CD4-positive, alpha-beta T cell treated with Interleukin-10 for 1 hour (primary cell): Measurements from ENCODE around the gene TDP1.
"Not testable (repeated sequence)": the region's sequence is repeated elsewhere in the genome, so short reads cannot be mapped to it uniquely, and the experiment has no call there.

Experiments used
- DNase-seq: peaks from one replicate; pipeline ENCODE4 v3.0.0-alpha.2; 2020

The TDP1 gene

DNA sequence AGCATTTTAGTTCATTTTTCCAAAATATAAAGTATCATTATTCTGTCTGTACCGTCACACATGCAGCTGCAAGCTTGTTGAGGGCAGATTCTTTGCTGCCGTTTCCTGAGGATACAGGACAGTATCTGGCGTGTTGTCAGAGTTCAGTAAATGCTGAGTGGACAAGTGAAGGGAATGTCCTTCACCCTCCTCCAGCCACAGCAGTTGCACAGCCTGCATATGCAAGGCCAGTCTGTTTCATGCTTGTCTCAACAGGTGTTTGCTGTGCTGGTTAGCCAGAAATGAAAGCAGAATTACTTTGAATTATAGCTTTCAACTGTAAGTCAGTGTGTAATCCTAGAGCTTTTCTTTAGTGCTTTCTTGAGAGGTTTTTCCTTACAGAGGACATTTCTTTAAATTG is 36.5 kb downstream of the TDP1 start:
- no peak for DNase-seq

DNA sequence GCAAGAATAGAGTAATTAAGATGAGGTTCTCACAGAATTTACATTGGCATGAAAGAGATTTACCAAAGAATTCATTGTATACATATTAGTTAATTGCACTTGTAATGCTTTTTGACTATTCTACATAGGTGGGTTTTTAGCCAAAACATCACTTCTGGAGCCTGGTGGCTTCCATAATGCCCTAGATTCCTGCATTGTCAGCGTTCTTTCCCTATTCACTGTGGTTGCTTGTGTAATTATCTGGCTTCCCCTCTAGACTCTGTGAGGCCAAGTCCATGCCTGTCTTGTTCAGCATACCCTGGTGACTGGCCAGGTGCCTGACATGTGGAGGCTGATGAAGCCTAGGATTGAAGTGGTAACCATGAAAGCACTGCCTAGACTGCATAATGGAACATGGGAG is 41.2 kb downstream of the TDP1 start:
- DNase-seq: no peak

DNA sequence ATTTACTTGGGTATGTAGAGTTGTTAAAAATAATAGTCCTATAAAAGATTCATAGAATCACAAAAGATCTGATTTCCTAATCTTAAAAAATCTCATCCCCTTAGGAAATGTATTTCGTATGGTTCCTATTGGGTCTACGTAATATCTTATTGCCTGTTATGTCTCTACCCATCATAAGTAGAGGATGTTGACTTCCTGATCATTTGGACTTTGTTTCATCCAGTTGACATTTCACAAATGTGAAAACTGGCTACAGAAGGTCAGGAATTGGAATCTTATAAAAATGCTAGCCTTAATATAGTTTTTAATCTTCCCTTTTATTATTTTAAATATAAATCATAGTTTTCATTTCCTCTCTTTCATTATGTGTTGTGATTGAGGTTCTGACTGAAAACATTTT is 45.2 kb downstream of the TDP1 start:
- DNase-seq: no peak

DNA sequence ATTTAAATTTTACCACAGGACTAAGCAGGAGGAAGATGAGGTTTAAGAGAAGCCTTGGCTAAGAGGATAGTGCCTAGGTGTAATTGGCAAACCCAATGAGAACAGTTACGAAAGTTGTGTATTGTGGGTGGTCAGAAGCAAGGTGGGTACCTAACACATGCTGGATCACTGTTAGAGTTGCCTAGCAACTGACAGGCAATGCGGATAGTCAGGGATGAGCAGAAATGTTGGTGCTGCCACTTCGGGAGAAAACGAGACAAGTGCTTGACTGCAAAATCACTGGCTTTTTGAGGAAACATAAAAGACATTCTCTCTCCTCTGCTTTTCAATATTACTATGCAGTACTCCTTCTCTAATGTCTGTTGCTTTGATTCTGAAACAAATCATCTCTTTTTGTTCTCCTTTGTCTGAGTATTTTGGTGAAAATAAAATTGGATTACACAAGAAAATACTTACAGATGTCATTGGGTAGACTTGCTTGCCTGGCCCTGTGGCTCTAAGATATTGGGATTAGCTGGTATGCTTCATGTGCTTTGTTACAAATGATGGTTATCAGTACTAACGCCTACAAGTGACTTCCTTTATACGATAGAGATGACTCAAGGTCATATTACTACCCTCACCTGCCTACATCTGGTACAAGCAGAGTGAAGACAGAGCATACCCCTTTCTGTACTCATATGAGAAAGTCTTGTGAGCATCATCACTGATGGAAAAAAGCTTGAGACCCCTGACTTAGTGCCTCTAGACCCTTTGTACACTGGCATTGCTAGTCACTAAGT is 48.0 kb downstream of the TDP1 start:
- no peak for DNase-seq

DNA sequence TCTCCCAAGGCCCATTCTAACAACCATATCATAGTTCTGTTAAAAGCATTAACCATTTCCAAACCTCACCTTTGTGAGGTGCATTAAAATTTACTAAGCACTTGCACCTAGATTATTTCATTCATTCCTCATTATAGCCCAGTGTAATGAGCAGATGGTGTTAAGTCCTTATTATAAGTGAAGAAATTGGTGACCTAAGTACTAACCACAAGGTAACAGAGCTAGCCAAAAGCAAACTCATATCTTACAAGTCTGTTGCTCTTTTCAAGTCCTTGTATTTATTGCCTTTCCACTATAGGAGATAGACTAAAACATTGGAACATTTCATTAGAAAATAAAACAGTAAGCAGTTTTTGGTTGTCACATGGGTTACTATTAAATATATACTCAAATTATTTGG is 49.7 kb downstream of the TDP1 start:
- no peak for DNase-seq

DNA sequence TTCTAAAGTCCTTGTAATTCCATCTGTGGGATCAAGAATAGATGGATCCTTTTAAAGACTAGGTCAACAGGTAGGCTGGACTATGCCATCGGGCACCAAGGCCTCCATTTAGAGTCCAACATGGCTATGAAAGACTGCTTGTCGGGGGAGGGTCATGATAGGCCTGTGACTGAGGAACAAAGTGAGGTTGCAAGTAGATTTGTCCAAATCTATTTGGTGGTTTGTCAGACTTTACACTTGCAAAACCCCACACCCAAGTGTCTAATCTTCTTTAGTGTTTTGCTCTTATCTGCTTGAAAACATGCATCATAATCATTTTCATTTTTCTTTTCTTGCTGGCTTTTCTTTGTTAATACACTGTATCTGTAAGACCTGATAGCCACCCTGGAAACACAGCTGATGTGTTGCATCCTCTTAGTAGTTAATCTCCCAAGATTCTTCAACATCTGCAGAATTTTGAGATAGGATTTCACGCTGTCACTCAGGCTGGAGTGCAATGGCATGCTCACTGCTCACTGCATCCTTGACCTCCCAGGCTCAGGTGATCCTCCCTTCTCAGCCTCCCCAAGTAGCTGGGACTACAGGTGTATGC is 50.3 kb downstream of the TDP1 start:
- no peak for DNase-seq

DNA sequence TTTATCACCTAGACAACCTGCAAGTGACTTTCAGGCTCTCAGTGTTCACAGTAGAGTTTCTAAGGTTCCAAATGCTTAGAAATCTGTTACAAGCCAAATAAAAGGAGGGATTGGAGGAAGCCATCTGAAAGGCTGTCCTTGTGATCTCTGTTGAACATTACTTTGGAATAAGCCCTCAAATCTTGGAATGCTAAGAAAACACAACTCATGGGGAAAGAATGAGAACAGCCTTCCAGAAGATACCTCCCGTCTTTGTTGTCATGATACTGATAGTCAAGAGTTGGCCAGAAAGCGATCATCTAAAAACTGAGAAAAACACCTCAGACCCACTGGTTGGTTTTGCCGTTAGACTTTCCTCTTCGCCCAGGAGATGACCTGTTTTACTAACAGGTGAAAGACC is 61.6 kb downstream of the TDP1 start:
- no peak for DNase-seq

DNA sequence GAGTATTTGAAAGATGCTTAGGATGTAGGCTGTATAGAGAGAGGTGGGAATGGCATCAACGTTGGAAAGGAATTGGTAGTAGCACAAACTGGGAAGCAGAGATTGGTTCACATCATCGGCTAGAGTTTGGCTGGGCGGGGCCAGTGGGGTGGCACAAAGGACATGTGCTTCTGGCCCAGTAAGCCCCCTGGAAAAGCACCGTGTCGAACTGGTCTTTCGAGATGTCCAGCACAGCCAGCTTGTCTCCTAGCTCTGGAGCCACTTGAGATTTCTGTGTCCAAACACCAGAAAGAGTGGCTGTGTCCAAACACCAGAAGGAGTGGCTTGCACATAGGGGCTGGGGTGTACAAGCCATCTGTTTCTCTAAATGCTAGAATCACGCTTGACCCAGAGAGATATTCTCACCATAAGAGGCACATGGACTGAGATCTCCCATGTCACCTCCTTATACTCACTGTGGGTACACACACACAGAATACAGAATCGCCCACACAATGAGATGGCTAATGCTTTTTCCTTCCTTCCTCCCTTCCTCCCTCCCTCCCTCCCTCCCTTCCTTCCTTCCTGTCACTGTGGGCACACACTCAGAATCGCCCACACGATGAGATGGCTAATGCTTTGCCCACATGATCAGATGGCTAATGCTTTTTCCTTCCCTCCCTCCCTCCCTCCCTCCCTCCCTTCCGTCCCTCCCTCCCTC is 64.2 kb downstream of the TDP1 start:
- DNase-seq: no peak

DNA sequence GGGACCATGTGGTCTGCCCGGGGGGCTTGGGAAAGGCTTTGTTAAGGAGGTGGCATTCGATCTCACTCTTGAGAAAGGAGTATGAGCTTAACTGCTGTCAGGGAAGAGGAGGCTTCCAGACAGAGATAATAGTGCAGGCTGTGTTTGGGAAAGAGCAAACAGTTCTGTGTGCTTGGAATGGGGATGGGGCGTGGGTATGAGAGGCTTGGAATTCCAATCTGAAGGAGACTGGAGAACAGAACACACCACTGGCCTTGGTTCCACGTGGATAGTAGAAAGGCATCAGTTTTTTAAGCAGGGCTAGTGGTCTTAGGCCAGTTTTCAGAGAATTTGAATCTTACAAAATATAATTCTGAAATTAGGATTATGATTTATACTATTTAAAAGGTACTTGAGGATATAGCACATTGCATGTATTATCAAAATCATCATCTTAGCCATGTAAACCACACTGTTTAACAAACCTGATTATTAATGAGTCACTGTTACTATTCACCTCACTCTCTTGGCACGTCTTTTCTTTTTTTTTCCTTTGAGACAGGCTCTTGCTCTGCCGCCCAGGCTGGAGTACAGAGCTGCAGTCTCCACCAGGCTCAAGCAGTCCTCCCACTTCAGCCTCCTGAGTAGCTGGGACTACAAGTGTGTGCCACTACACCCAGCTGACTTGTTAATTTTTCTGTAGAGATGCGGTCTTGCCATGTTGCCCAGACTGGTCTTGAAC is 67.6 kb downstream of the TDP1 start:
- no peak for DNase-seq

DNA sequence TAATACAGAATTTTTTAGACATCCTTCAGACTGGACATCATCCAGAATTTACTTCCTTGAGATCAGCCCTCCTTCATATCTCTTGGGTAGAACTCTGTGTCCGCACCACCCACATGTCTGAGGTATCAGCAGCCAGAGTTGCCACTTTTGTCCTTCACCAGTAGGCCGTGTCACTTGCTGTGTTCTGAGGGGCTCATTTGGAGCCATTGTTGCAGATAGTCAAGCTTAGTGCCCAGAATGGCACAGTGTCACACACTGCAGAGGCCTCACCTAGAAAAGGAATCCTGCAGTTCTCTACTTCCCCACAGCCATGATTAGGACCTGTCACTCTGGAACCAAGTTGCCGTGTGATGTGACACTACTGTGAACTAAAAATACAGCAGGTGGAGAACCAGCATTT is 69.2 kb downstream of the TDP1 start:
- no peak for DNase-seq

DNA sequence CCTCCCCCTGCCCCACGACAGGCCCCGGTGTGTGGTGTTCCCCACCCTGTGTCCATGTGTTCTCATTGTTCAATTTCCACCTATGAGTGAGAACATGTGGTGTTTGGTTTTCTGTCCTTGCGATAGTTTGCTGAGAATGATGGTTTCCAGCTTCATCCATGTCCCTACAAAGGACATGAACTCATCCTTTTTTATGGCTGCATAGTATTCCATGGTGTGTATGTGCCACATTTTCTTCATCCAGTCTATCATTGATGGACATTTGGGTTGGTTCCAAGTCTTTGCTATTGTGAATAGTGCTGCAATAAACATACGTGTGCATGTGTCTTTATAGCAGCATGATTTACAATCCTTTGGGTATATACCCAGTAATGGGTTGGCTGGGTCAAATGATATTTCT is 70.9 kb downstream of the TDP1 start:
- not testable (repeated sequence) for DNase-seq

DNA sequence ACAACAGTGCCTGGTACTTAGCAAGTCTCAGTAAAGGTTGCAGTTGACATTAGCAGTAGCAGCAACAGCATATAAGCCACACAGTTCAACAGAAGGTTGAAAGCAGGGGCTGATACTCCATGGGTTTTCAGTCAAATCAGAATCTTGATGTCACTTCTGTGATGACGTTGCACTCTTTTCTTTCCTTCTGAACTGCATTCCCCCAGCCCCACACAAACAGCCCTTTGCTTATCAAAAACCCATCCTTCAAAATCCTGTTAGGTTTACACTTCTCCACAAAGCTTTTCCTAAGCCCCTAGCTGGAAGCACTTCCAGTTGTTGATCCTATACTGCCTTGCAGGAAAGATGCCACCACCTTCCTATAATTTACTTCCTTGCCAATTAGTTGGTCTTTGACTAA is 72.1 kb downstream of the TDP1 start:
- DNase-seq: no peak

DNA sequence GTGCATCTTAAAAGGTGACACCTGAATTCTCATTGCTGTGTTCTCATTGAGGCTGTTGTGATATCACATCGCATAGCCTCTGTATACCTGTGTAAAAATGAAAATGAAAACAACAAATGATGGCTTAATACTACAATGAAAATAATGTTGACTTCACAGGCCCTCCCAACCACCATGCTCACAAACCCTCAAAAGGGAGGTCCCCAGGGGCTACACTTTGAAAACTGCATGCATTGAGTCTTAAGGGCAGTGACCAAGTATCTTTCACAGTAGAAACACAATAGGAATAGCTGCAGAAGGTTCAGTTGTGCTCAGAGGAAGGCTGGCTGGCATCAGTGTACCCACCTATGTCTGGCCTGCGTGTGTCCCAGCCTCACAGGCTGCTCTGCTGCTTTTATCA is 78.4 kb downstream of the TDP1 start:
- no peak for DNase-seq

DNA sequence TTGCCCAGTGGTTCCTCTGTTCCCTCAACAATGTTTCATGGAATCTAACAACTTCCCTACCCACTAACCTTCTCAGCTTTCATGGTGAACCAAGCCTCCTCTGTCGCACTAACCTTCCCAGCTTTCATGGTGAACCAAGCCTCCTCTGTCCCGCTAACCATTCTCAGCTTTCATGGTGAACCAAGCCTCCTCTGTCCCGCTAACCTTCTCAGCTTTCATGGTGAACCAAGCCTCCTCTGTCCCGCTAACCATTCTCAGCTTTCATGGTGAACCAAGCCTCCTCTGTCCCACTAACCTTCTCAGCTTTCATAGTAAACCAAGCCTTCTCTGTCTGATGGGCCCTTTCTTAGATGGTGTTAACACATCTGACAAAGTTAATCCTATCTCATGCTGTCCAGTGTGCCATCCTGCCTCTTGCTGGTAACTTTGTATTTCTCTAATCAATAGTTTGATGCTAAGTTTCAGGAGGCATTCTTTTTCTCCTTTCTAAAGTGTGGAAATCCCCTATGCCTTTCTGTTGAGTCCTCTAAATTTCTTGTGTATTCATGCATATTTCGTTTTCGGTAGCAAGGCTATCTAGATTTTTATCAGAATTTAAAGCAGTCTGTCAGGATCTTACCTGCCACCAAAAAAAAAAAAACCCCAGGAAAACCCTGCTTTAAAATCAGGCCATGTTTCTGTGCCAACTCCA is 79.3 kb downstream of the TDP1 start:
- DNase-seq: no peak

DNA sequence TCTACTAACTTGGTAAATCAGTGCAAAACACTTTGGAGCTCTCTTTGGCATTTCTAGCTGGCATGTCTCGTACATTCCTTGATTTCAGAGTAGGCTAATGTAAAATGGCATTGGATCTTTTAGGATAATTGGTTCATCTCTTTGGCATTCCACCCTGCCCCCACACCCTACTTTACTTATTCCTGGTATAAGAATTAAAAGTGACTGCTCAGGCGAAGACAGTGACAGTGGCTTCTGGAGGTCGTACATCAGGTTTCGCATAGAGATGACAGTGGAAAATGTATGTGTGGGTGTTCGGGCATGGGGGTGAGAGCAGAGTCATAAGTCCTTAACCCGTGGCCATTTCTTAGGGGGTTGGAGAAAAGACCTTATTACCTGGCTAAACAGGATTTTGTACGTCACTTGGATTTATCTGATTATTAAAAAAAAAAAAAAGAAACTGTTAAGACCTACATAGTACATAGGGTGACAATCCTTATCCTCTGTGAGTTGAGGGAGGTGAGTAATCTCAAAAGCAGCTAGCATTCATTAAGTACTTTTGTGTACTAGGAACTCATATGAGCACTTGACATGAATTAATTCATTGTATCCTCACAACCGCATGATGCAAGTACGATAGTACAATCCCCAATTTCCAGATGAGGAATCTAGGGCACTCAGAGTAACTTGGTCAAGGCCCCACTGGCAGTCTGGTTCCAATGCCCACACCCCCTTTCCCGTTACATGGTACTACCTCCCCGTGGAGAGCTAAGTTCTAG is 83.7 kb downstream of the TDP1 start:
- DNase-seq: no peak

DNA sequence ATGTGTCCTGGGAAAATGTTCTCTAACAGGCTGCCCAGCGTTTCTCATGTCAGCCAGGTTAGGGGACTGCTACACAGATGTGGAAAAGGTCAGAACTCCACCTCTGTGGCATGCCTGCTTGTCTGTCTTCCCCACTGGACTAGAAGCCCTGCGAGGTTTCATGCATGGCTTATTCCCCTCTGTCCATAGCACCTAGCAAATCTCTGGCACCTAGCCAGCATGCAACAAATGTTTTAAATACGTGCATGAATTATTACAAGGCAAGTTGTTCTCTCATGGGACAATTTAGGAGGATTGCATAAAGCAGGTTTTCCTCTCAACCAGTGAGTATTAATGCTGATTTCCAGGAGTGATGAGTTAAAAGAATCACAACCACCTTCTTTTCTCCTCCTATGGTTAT is 84.7 kb downstream of the TDP1 start:
- no peak for DNase-seq

DNA sequence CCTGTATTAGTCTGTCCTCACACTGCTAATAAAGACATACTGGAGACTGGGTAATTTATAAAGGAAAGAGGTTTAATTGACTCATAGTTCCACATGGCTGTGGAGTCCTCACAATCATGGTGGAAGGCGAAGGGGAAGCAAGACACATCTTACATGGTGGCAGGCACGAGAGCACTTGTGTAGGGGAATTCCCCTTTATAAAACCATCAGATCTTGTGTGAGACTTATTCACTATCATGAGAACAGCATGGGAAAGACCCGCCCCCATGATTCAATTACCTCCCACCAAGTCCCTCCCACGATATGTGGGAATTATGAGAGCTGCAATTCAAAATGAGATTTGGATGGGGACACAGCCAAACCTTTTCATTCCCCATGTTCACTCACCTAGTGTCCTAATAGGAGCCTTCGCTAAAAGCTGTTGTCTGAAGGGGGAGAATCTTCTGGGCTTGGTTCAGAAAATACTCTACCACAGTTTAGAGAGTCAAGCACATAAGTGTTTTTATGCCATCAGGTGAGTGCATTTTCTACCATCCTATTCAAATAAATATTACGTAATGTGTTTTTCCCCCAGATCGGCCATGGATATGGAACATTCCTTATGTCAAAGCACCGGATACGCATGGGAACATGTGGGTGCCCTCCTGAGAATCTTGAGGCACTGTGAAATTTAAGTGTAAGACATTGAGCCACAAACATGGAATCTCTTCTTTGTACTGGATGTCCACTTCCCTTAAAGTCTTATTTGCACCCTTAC is 86.9 kb downstream of the TDP1 start:
- DNase-seq: no peak

DNA sequence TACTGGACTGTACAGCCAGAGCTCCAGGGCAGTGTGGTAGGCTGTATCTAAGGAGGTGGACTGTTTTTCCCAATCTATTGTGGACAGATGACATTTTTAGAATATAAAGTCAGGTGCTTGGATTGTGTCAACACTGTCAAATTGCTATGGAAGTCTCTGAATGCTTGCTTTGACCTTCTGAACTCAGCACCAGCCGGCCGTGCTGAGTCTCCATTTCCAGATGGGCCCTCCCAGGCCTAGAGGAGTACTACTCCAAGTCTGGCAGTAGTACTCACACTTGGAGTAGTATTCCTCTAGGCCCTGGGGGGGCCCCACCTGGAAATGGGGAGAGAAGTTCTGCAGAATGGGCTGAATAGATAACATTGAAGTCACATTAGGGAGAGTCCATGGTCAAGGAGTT is 89.9 kb downstream of the TDP1 start:
- DNase-seq: no peak

DNA sequence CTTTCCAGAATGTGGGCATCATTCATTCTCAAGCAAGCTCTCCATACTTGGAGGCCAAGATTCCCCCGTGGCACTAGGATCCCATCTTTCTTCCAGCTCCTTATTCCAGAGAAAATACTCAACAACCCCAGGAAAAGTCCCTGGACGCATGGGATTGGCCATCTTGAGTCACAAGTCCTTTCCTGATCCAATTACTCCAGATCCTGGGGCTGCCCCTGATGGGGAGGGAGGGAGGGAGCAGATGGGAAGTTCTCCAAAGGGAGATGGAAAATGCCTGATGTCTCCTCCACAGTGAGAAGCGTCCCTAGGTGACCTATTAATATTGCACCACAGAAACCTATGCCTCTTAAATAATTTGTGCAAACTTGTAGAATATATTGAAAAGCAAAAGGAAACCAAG is 93.7 kb downstream of the TDP1 start:
- no peak for DNase-seq

DNA sequence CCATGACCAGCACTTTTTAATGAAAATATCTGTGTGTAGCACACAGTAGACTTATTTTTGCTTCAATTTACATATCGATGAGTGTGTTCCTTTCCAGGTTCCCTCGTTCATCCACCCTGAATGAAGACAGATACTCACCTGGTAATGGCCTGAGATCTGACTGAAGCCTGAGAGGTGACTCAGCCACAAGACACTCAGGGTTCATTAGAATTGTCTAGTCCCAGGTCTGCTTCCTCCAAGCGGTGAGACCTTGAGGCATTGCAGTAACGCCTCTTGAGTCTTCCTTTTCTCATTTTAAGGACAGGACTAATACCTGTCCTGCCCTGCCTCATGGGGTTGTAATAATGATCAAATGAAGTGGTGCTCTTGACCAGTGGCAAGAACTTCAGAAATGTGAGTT is 94.5 kb downstream of the TDP1 start:
- no peak for DNase-seq

DNA sequence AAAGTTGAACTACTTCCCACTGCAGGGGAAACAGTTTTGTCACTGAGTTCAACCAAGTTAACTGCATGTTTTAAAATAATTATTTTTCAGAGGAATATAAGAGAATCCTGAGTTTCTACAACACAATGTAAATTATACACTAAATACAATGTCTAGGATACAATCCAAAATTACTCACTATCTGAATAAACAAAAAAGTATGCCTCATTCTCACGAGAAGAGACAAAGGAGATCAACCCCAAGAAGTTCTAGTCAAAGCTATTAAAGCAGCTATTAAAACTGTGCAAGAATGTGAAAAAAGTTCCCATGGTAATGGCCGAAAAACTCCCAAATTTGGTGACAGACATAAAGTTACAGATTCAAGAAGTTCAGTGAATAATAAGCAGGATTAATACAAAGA is 97.3 kb downstream of the TDP1 start:
- no peak for DNase-seq

DNA sequence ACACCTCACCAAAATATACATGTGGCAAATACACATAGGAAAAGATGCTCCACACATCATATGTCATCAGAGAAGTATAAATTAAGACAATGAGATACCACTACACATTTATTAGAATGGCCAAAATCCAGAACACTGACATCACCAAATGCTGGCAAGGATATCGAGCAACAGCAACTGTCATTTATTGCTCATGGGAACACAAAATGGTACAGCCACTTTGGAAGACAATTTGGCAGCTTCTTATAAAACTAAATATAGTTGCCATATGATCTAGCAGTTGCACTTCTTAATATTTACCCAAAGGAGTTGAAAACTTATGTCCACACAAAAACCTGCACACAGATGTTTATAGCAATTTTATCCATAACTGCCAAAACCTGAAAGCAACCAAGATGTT is 99.1 kb downstream of the TDP1 start:
- DNase-seq: no peak
